Subcutaneous adipose tissue (tissue), 4 donors: ENCODE data around the gene MAPRE2. TPM values are rescaled to one million over a fixed set of nuclear protein-coding genes. Genes with fewer than 3 reads are reported as not detected.

Experiments
- CTCF ChIP-seq: fragments of 450-650 bp; IDR thresholded peaks from one replicate; pipeline ENCODE4 v1.5.1; 2016; ENCODE audit warnings: low read depth, mild to moderate bottlenecking, control low read depth, antibody characterized with exemption, moderate library complexity
- total RNA-seq, 4 donors: library from RNA; depleted of rRNA; stranded (reverse); fragments of >200 nt; gene quantifications; one replicate each; pipeline ENCODE4 v1.1.0, GENCODE V29; 2016

Gene MAPRE2
- total RNA-seq, 4 donors from 2014 or later, result 11.9 to 27.6 (median 21.2) TPM

- no peak for TF ChIP-seq CTCF
These were observed 122.9 kb downstream of the MAPRE2 start for GRCh38 chr18:35164133-35164532.

GRCh38 chr18:35167332-35167731 lies 126.1 kb downstream of the MAPRE2 start:
- no peak for TF ChIP-seq CTCF

GRCh38 chr18:35167857-35168256 lies 126.6 kb downstream of the MAPRE2 start:
- no peak for TF ChIP-seq CTCF

GRCh38 chr18:35171315-35171987 lies 130.2 kb downstream of the MAPRE2 start:
- no peak for TF ChIP-seq CTCF

GRCh38 chr18:35172009-35172408 lies 130.8 kb downstream of the MAPRE2 start:
- TF ChIP-seq CTCF, result no peak

- no peak for TF ChIP-seq CTCF
These were observed 131.3 kb downstream of the MAPRE2 start for GRCh38 chr18:35172451-35173035.

GRCh38 chr18:35174093-35174731 lies 133.0 kb downstream of the MAPRE2 start:
- no peak for TF ChIP-seq CTCF
